ENCODE measurements around the gene THY1. TPM values are rescaled to one million over a fixed set of nuclear protein-coding genes. Genes with fewer than 3 reads are reported as not detected.

The THY1 gene
- total and polyA plus RNA-seq, 8 donors = 28.7 to 130 (median 46.9) TPM

GRCh38 chr11:119423509-119424254 is 710 bp upstream of the THY1 start:
- TF ChIP-seq, protein P1, sequence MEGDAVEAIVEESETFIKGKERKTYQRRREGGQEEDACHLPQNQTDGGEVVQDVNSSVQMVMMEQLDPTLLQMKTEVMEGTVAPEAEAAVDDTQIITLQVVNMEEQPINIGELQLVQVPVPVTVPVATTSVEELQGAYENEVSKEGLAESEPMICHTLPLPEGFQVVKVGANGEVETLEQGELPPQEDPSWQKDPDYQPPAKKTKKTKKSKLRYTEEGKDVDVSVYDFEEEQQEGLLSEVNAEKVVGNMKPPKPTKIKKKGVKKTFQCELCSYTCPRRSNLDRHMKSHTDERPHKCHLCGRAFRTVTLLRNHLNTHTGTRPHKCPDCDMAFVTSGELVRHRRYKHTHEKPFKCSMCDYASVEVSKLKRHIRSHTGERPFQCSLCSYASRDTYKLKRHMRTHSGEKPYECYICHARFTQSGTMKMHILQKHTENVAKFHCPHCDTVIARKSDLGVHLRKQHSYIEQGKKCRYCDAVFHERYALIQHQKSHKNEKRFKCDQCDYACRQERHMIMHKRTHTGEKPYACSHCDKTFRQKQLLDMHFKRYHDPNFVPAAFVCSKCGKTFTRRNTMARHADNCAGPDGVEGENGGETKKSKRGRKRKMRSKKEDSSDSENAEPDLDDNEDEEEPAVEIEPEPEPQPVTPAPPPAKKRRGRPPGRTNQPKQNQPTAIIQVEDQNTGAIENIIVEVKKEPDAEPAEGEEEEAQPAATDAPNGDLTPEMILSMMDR (IDR thresholded peaks at IDR 0.05) = no peak
- H3K9me3 ChIP-seq = no peaks in the 10 kb centered on the region
- no peak overlapping the region for H3K27ac ChIP-seq
- ATAC-seq = no peak
- H3K36me3 ChIP-seq = no peaks in the 10 kb centered on the region
- intact Hi-C loops (cut with DNase I) = no loop called here
- peak overlapping the region; percentile 34 to 47 for H3K4me3 ChIP-seq
- H3K4me1 ChIP-seq = peaks cover 4 to 19% of the 10 kb centered on the region in 2 donors
- H3K27me3 ChIP-seq = peaks cover 14 to 58% of the 10 kb centered on the region in 2 donors
- no peak for DNase-seq

DNA sequence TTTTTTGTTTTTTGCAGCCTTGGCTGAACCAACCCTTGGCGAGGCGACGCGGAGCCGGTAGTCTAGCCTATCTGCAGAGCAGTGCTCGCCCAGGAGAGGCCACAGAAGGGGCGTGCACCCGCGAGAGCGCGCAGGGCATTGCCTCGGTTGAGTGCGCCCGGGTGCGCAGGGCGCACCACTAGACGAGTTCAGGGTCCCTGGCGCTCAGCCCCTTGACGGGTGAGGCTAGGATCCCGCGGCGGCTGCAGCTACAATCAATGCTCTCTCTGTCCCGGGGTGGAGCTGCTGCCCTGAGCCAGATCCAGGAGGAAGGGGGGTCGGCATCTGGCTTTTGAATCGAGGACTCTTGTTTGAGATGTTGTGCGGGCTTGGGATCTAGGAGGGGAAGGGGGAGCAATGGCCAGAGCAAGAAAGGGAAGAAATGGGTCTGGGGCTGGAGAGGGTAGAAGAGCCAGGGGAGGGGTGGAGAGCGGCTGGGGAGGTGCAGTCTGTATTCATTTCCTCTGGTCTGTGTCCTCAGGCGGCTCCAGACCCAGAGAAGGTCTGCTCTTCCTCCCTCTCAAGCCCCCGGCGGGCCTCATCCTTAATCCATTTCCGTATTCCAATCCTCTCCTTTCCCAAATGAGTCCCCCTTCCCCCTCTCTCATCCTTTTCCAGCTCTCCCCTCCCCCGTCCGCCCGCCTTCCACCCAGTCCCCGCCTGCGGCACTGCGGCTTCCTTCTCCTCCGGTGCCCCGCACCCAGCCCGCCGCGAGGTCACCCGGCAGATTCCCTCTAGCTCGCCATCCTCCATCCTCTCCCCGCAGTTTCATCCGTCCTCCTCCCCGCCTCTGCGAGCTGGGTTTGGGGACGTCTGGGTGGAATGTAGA is 797 bp downstream of the THY1 start:
- Histone ChIP-seq H3K4me3 (peak overlapping the region; percentile 34 to 47), H3K36me3 (no peaks in the 10 kb centered on the region), H3K9me3 (no peaks in the 10 kb centered on the region), H3K27me3 (peaks cover 14 to 64% of the 10 kb centered on the region in 2 donors), H3K27ac (peak overlapping the region in 1 of 2 donors; percentile 56), H3K4me1 (peaks cover 9 to 19% of the 10 kb centered on the region in 2 donors)
- peak; percentile 56 for ATAC-seq
- DNase-seq = peak in 1 of 4 donors; percentile 73
- intact Hi-C loops (cut with DNase I) = no loop called here
- TF ChIP-seq, protein P1 (IDR thresholded peaks at IDR 0.05) = no peak

- Histone ChIP-seq H3K9me3 (no peaks in the 10 kb centered on the region), H3K4me1 (peaks cover 9 to 19% of the 10 kb centered on the region in 2 donors), H3K4me3 (peak overlapping the region; percentile 34 to 47), H3K36me3 (no peaks in the 10 kb centered on the region), H3K27ac (no peak overlapping the region), H3K27me3 (peaks cover 14 to 64% of the 10 kb centered on the region in 2 donors)
- TF ChIP-seq, protein P1 (IDR thresholded peaks at IDR 0.05) = no peak
- no peak for ATAC-seq
- intact Hi-C loops (cut with DNase I) = no loop called here
- DNase-seq = no peak
Measured at GRCh38 chr11:119421351-119421750, 1.6 kb downstream of the THY1 start.

GRCh38 chr11:119420631-119421030 is 2.3 kb downstream of the THY1 start:
- intact Hi-C loops (cut with DNase I) = no loop called here
- DNase-seq = no peak
- H3K4me3 ChIP-seq = no peak overlapping the region

More at GRCh38 chr11:119420631-119421030, 2.3 kb downstream of the THY1 start:
- Histone ChIP-seq H3K27ac (no peak overlapping the region), H3K9me3 (no peaks in the 10 kb centered on the region), H3K36me3 (no peaks in the 10 kb centered on the region), H3K4me1 (peaks cover 9 to 19% of the 10 kb centered on the region in 2 donors), H3K27me3 (peaks cover 14 to 64% of the 10 kb centered on the region in 2 donors)
- TF ChIP-seq, protein P1 (IDR thresholded peaks at IDR 0.05) = no peak
- no peak for ATAC-seq
